Activated T-helper 1 cell treated with anti-CD3 and anti-CD28 coated beads, Interleukin-12 subunit alpha, Interleukin-12 subunit beta, Interleukin-2, Interleukin-4 antibody, amounts not matched to agents 30 ng/mL and 10 ng/mL and 1 ng/mL, durations not matched to agents 14 hours and 24 hours and 36 hours (primary cell): ENCODE measurements around the gene OR10G4. TPM values are rescaled to one million over a fixed set of nuclear protein-coding genes. Genes with fewer than 3 reads are reported as not detected.

Experiments used
- DNase-seq: peaks from one replicate; pipeline ENCODE4 v3.0.0; 2021; ENCODE audit warnings: low spot score
- H3K27ac Mint-ChIP-seq: one replicate; pipeline ENCODE4 v1.8.0; 2021; ENCODE audit warnings: mild to moderate bottlenecking, mixed read lengths
- H3K27me3 Mint-ChIP-seq: one replicate; pipeline ENCODE4 v1.8.0; 2022; ENCODE audit warnings: mild to moderate bottlenecking, moderate library complexity, mixed read lengths; ENCODE audit not compliant: insufficient read depth
- H3K36me3 Mint-ChIP-seq: one replicate; pipeline ENCODE4 v1.8.0; 2021; ENCODE audit warnings: low read depth, mixed read lengths
- H3K4me1 Mint-ChIP-seq: one replicate; pipeline ENCODE4 v1.8.0; 2021; ENCODE audit warnings: low read depth, mixed read lengths
- H3K4me3 Mint-ChIP-seq: one replicate; pipeline ENCODE4 v1.8.0; 2021; ENCODE audit warnings: mild to moderate bottlenecking, moderate library complexity, mixed read lengths
- H3K9me3 Mint-ChIP-seq: one replicate; pipeline ENCODE4 v1.8.0; 2021; ENCODE audit warnings: mixed read lengths
- intact Hi-C: fragments of 100-400 bp; cut with micrococcal nuclease; formaldehyde crosslinking; loops from one replicate; pipeline ENCODE4 v1.15.1; 2024
- total RNA-seq: library from RNA; stranded (reverse); gene quantifications from 2 replicates; pipeline ENCODE4 v1.2.3, GENCODE V29; 2022

OR10G4 gene
- total RNA-seq, 1 donor from 2014 or later: not detected

- Mint-ChIP-seq H3K27ac (no peak overlapping the region), H3K36me3 (no peaks in the 10 kb centered on the region), H3K27me3 (peaks cover 1% of the 10 kb centered on the region), H3K4me3 (no peak overlapping the region), H3K9me3 (no peaks in the 10 kb centered on the region), H3K4me1 (no peaks in the 10 kb centered on the region)
- intact Hi-C loops: no loop called here
- DNase-seq: no peak
Measured at GRCh38 chr11:124052966-124053365, 40.2 kb downstream of the OR10G4 start.

Other genes with a start within 250 kb of the OR10G4 start
- not detected in 2 replicates for gene OR6M1, start 206.6 kb upstream of the OR10G4 start, total RNA-seq
- not detected in 2 replicates for gene TMEM225, start 127.3 kb upstream of the OR10G4 start, total RNA-seq
- gene OR8D4, start 110.8 kb upstream of the OR10G4 start, total RNA-seq: not detected in 2 replicates
- not detected in 2 replicates for gene OR4D5, start 73.4 kb upstream of the OR10G4 start, total RNA-seq
- gene OR6T1, start 69.2 kb upstream of the OR10G4 start, total RNA-seq: not detected in 2 replicates
- not detected in 2 replicates for gene OR10S1, start 35.2 kb upstream of the OR10G4 start, total RNA-seq
- gene OR10G6, start 17.8 kb upstream of the OR10G4 start, total RNA-seq: not detected in 2 replicates
- not detected in 2 replicates for gene OR10G9, start 10.0 kb downstream of the OR10G4 start, total RNA-seq
- not detected in 2 replicates for gene OR10G8, start 13.8 kb downstream of the OR10G4 start, total RNA-seq
- gene OR10G7, start 28.3 kb downstream of the OR10G4 start, total RNA-seq: not detected in 2 replicates
- 7.9 and 8.0 TPM in 2 replicates for gene VWA5A, start 102.5 kb downstream of the OR10G4 start, total RNA-seq
- not detected in 2 replicates for gene OR10D3, start 170.3 kb downstream of the OR10G4 start, total RNA-seq
- gene OR8G1, start 228.1 kb downstream of the OR10G4 start, total RNA-seq: not detected in 2 replicates
- gene OR8G5, start 243.4 kb downstream of the OR10G4 start, total RNA-seq: not detected in 2 replicates